Right lobe of liver (tissue), 4 donors: ENCODE data around the gene SEBOX.

Experiments
- POLR2A ChIP-seq: fragments of 450-650 bp; IDR thresholded peaks from one replicate; pipeline ENCODE4 v1.6.1; 2017; ENCODE audit warnings: antibody characterized with exemption, mild to moderate bottlenecking
- TF ChIP-seq, protein P1 (sequence below), 4 donors: fragments of 200-600 bp in 3 of 4; fragments of 450-650 bp in 1 of 4; IDR thresholded peaks; one replicate each; pipeline versions ENCODE4 v1.5.1 to v1.8.0; 2016 to 2022; ENCODE audit warnings: antibody characterized with exemption in 4 of 4, mild to moderate bottlenecking in 2 of 4
- donor health status: DM: no; HTN: no; CAD: no.
- donor health status: DM: no; HTN: no; CAD: no.
- donor health status: DM: no; HTN: yes; CAD: no.

DNA sequence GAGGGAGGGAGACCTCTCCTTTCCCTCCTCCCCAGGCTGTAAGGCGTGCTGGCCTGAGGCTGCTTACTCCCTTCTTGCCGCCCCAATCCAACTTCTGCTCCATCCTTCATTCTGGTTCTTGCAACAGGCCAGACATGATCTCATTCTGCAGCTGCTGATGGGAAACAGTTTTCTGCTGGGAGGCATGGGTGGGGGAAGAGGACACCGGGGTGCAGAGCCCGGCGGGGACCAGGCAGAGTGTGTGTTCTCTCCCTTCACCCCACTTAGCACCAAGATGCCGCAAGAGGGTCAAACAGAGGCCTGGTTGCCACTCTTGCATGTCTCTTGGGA, 7.9 kb upstream of the SEBOX start:
- TF ChIP-seq, protein P1, sequence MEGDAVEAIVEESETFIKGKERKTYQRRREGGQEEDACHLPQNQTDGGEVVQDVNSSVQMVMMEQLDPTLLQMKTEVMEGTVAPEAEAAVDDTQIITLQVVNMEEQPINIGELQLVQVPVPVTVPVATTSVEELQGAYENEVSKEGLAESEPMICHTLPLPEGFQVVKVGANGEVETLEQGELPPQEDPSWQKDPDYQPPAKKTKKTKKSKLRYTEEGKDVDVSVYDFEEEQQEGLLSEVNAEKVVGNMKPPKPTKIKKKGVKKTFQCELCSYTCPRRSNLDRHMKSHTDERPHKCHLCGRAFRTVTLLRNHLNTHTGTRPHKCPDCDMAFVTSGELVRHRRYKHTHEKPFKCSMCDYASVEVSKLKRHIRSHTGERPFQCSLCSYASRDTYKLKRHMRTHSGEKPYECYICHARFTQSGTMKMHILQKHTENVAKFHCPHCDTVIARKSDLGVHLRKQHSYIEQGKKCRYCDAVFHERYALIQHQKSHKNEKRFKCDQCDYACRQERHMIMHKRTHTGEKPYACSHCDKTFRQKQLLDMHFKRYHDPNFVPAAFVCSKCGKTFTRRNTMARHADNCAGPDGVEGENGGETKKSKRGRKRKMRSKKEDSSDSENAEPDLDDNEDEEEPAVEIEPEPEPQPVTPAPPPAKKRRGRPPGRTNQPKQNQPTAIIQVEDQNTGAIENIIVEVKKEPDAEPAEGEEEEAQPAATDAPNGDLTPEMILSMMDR (IDR thresholded peaks at IDR 0.05): no peak
- TF ChIP-seq POLR2A: no peak
